Muscle of back (tissue), 11 donors: ENCODE data around the gene ARHGAP4. TPM values are rescaled to one million over a fixed set of nuclear protein-coding genes. Genes with fewer than 3 reads are reported as not detected.

Experiments used
- DNase-seq, 3 donors: peaks; one replicate each; pipeline versions ENCODE4 v3.0.0 to v3.0.0-alpha.2; 2013
- polyA plus RNA-seq, 10 donors: library from polyadenylated mRNA; unstranded; fragments of 120-200 nt; gene quantifications; one replicate each; pipeline ENCODE4 v1.2.1, GENCODE V29; 2013; ENCODE audit not compliant: insufficient read length in 10 of 10

Gene ARHGAP4
- polyA plus RNA-seq, 10 donors: 14.7 to 28.5 (median 19.5) TPM

GRCh38 chrX:153947009-153947769 is 21.1 kb upstream of the ARHGAP4 start:
- peak in 2 of 3 donors; percentile 60 to 72 for DNase-seq

- DNase-seq: no peak
Measured at GRCh38 chrX:153945956-153946943, 20.2 kb upstream of the ARHGAP4 start.

- DNase-seq: no peak
Measured at GRCh38 chrX:153944800-153945150, 18.7 kb upstream of the ARHGAP4 start.

DNA sequence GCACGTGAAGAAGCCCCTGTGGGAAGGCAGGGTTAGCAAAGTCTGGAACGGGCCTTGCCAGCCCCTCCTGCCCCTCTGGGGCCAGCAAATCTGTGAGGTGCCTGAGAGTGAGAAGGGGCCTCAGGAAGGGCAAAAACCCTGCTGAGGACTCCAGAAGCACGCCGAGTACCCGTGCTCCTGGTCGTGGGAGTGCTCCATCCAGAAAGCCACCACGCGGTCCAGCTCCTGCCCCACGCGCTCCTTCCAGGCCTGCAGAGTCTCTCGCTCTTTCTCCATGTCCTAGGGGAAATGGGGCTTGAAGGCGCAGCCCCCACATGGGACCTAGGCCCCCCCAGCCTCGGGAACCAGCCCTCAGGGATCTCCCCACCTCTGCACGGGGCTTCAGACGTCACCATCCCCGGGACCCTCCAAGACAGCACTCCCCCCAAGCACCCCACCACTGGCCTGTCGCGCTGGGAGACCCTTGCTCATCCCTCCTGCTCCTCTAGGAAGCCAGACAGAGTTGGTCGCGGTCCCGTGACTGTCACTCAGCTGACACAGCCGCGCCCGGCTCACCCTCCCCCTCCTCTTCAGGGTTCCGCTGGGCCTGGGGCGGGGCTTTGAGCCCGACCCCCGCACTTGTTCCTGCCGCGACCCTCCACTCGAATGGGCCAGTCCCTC is 18.2 kb upstream of the ARHGAP4 start, which contains the start of gene RENBP:
TSS of gene RENBP (minus strand) at position 504 of the 660 bp plus-strand sequence. CDS start at position 471, 33 bp downstream.
- no peak for DNase-seq

GRCh38 chrX:153941336-153942252 is 15.5 kb upstream of the ARHGAP4 start:
- DNase-seq: no peak

GRCh38 chrX:153939573-153939972 is 13.5 kb upstream of the ARHGAP4 start:
- no peak for DNase-seq

DNA sequence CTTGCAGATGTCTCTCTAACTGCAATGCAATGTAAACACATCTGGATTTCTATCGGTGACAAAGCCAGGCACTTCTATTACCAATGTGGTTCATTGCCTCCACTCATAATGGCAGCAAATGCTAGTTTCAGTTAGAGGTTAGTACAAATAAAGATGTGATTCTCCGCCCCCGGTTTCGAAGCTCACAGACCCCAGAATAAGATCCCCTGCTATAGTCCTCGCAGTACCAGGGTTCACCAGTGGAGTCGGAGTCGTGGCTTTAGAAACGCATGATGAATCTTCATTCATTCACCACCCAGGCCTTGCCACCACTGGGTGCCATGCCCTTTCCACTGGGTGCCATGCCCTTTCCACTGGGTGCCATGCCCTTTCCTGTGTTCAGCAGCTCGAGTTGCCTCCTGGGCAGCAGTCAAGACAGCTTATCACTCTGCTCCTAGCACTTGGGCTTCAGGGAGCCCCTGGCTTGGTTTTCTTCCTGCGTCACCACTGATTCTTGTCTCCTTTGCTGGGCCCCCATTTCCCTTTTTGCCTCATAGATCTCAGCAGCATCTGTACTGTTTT is 12.2 kb upstream of the ARHGAP4 start:
- DNase-seq: no peak

GRCh38 chrX:153937056-153937455 is 11.0 kb upstream of the ARHGAP4 start:
- DNase-seq: no peak

- DNase-seq: no peak
Measured at GRCh38 chrX:153935326-153935851, 9.3 kb upstream of the ARHGAP4 start.

DNA sequence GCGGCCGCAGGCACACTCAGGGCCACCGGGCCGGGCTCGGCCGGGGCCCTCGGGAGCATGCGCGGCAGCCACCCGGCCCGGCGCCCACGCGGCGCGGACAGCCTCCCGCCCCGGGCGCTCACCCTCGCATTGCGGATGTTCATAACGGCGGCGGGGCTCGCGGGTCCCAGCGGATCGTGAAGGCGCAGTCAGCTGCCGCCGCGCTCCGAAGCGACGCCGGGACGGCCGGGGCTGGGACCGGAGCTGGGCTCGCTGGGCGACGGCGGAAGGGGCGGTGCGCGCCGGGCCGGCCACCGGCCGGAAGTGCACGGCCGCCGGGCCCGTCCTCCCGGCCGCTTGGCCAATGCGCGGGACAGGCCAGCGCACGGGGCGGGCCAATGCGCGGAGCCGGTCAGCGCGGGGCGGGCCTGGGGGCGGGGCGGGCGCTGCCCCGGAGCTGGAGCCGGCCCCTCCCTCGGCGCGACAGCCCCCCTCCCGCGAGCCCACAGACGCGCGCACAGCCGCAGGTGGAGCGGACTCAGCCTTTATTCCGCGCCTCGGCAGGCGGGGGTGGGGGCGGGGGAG is 8.8 kb upstream of the ARHGAP4 start, which contains the start of gene NAA10:
TSS of gene NAA10 (minus strand) at position 276 of the 564 bp plus-strand sequence. CDS start at position 143, 133 bp downstream.
- peak; percentile 62 to 84 (median 83) for DNase-seq

GRCh38 chrX:153934148-153934761 is 8.2 kb upstream of the ARHGAP4 start:
- DNase-seq: no peak

DNA sequence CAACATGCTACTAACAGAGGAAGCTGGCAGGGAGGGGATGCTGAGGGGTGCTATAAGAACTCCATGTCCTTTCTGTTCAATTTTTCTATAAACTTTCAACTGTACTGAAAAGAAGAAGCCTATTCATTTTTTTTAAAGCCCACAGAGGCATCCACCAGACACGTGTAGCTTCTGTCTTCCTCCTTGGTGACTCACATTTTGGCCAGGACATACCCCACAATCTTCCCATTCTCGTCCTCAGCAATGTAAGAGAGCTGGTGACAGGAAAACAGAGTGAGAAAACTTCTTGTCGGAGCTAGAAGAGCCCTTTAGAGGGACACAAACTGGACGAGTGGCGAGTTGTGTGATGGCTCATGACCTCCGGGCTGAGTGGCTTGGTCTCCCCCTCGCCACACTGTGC is 7.7 kb upstream of the ARHGAP4 start:
- no peak for DNase-seq

DNA sequence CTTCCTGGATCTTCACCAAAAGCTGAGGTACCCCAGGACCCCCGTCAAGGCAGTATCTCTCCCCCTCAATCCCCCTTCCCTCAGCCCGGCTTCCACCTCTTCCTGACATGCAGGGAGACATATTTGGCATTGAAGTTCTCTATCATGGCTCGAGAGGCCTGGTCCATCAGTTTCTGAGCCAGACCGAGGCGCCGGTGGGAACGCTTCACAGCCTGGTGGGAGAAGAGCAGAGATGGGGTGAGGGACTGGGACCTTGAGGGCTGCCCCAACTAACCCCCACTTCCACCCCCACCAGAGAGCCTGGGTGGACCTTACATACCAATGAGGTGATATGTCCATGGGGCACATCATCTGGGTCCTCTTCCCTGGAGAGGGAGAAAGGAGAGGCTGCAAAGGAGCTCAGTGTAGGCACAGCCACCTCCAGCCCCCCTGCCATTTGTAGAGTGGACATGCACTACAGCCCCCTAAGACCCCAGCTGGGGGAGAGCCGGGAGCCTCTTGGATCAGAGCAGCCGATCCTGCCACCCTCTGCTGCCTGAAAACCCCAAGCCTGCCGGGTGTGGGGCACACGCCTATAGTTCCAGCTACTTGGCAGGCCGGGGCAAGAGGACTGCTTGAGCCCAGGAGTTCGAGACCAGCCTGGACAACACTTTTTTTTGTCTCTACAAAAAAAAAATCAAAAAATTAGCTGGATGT is 6.3 kb upstream of the ARHGAP4 start:
- DNase-seq: no peak

- DNase-seq: no peak
Measured at GRCh38 chrX:153931748-153932147, 5.7 kb upstream of the ARHGAP4 start.

GRCh38 chrX:153931151-153931550 is 5.1 kb upstream of the ARHGAP4 start:
- DNase-seq: no peak

DNA sequence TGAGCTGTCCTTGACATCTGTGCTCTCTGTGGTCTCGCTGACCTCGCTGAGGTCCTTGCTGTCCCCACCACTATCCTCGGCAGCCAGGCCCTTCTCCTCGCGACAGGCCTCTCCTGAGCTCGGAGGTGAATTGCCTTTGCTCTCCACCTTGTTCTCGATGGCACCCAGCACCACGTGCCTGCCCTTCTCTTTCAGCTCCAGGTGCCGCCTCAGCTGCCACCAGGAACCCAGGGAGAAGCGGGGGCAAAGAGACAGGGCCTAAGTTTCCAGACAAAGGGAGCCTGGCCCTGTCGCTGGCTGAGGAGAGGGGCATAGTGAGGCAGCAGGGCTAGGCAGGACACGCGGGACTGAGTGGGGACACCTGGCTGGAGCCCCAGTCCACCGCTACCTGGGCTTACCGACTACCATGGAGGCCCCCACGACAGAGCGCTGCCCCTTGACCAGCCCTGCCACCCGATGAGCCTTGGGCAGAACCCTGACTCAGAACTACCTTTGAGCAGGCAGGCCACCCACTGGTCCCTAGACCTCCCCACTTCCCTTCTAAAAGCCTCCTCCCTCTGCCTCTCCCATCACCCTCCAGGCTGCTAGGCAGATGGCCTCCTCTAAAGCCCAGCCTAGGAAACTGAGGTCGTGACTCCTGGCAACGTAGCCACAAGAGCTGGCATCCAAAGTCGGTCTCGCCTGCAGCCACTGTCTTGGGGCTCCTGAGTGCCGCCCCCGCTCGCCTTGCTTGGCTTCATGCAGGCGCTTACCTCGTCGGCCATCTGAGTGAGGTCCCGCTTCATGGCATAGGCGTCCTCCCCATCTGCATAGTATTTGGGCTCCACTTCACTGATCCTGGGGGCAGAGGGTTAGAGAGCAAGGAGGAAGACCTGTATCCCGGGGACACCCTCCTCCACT is 4.2 kb upstream of the ARHGAP4 start:
- DNase-seq: no peak

- no peak for DNase-seq
Measured at GRCh38 chrX:153929576-153929975, 3.5 kb upstream of the ARHGAP4 start.

GRCh38 chrX:153928846-153929245 is 2.8 kb upstream of the ARHGAP4 start:
- DNase-seq: no peak
